K562 (cell line): ENCODE results near the gene SREBF1. TPM values are rescaled to one million over a fixed set of nuclear protein-coding genes. Genes with fewer than 3 reads are reported as not detected.
A peak's percentile ranks its signal among the peaks of the same experiment; 100 is the strongest.

Source experiments
- ATAC-seq: fragments of 200-7000 bp; cut with Tn5 transposase; 3 replicates; pipeline ENCODE4 v1.9.1; 2020; ENCODE audit warnings: moderate library complexity
- BruUV-seq: library from RNA; stranded (reverse); fragments of 400-500 nt; replicated peaks from 2 replicates; lab custom pipeline; 2021; lab: Mats Ljungman, UMichigan
- CTCF ChIA-PET: fragments of 300-600 bp; formaldehyde crosslinking; extraction: SDS; loops from one replicate; lab custom pipeline; 2021; ENCODE audit warnings: low intra/inter-chr PET ratio; lab: Yijun Ruan, JAX
- POLR2A ChIA-PET: fragments of 300-600, 350-650 bp; sonication (Branson Sonifier 250); formaldehyde crosslinking; extraction: SDS; loops from one replicate; lab custom pipeline; 2021; ENCODE audit warnings: antibody characterized with exemption, inconsistent platforms; lab: Yijun Ruan, JAX
- DNase-seq, 4 experiments: peaks; one replicate each; pipeline versions ENCODE4 v3.0.0 to v3.0.0-alpha.2; 2011 to 2018; ENCODE audit warnings: low spot score in 3 of 4, mixed read lengths in 3 of 4; ENCODE audit errors: extremely low read depth in 1 of 4
- FAIRE-seq: peaks from 2 replicates; lab custom pipeline; 2011; peaks lifted over from hg19 to GRCh38; lab: Jason Lieb, UNC
- H2AFZ ChIP-seq: 2 replicates; pipeline ENCODE4 v1.6.0; 2011; ENCODE audit warnings: low read depth, low read length, control low read depth, inconsistent platforms
- H3K27ac ChIP-seq: fragments of 200-600 bp; 3 replicates; pipeline ENCODE4 v1.8.0; 2011; ENCODE audit warnings: low read depth, mild to moderate bottlenecking, control low read depth, inconsistent platforms, low read length, moderate library complexity, mixed read lengths; ENCODE audit errors: extremely low read depth
- H3K27me3 ChIP-seq, 2 experiments: fragments of 300-600 bp in 1 of 2; 2 replicates in 1 of 2; 3 replicates in 1 of 2; pipeline versions ENCODE4 v1.6.0 to v1.8.0; 2011; ENCODE audit warnings: inconsistent platforms in 2 of 2, low read length in 2 of 2, mild to moderate bottlenecking in 1 of 2, mixed read lengths in 1 of 2, moderate library complexity in 1 of 2; ENCODE audit not compliant: control insufficient read depth in 2 of 2, insufficient read depth in 2 of 2
- H3K36me3 ChIP-seq: fragments of 300-600 bp; 3 replicates; pipeline ENCODE4 v1.8.0; 2011; ENCODE audit warnings: mild to moderate bottlenecking, low read length, inconsistent platforms; ENCODE audit not compliant: control insufficient read depth, insufficient read depth
- H3K4me1 ChIP-seq, 2 experiments: fragments of 200-600 bp in 1 of 2; replicated peaks in 1 of 2; 2 replicates in 1 of 2; 3 replicates in 1 of 2; pipeline versions ENCODE4 v1.5.1 to v1.8.0; 2011; ENCODE audit warnings: inconsistent platforms in 2 of 2, low read length in 2 of 2, mild to moderate bottlenecking in 1 of 2, mixed read lengths in 1 of 2, moderate library complexity in 1 of 2; ENCODE audit not compliant: control insufficient read depth in 2 of 2, insufficient read depth in 2 of 2
- H3K4me2 ChIP-seq: 2 replicates; pipeline ENCODE4 v1.6.1; 2011; ENCODE audit warnings: low read length, control low read depth, inconsistent platforms, mixed read lengths; ENCODE audit not compliant: insufficient read depth
- H3K4me3 ChIP-seq: fragments of 200-600 bp; sonication (generic), shearing (Covaris generic); 2 replicates; pipeline ENCODE4 v1.5.1; 2016; ENCODE audit warnings: control low read depth, inconsistent platforms
- H3K79me2 ChIP-seq: fragments of 200-600 bp; 3 replicates; pipeline ENCODE4 v1.8.0; 2011; ENCODE audit warnings: low read length, inconsistent platforms; ENCODE audit not compliant: control insufficient read depth, insufficient read depth
- H3K9ac ChIP-seq, 2 experiments: 2 replicates each; pipeline versions ENCODE4 v1.6.0 to v1.6.1; 2011; ENCODE audit warnings: low read depth in 2 of 2, low read length in 2 of 2, control low read depth in 1 of 2, inconsistent platforms in 1 of 2, mild to moderate bottlenecking in 1 of 2, mixed read lengths in 1 of 2; ENCODE audit not compliant: insufficient read depth in 1 of 2
- H3K9me1 ChIP-seq: one replicate; pipeline ENCODE4 v1.6.0; 2011; ENCODE audit warnings: inconsistent platforms, mild to moderate bottlenecking, low read length, moderate library complexity; ENCODE audit not compliant: control insufficient read depth, insufficient read depth
- H3K9me3 ChIP-seq: replicated peaks from 2 replicates; pipeline ENCODE4 v1.5.1; 2011; ENCODE audit warnings: low read depth, low read length, inconsistent platforms; ENCODE audit not compliant: control insufficient read depth, insufficient read depth
- H4K20me1 ChIP-seq: replicated peaks from 2 replicates; pipeline ENCODE4 v1.6.1; 2011; ENCODE audit warnings: low read length, inconsistent platforms, mixed read lengths; ENCODE audit not compliant: control insufficient read depth, insufficient read depth
- NFRKB ChIP-seq: fragments of 450-650 bp; IDR thresholded peaks from 2 replicates; pipeline ENCODE4 v1.6.1; 2016; ENCODE audit warnings: low read depth
- ZNF551 ChIP-seq: fragments of 250-450 bp; sonication (Bioruptor Pico); IDR thresholded peaks from 2 replicates; pipeline ENCODE4 v1.5.0; 2021; ENCODE audit warnings: mild to moderate bottlenecking, moderate library complexity
- WGBS: fragments of 100-300 bp; shearing (Covaris generic); methylation state at CpG from one replicate; pipeline ENCODE4 v1.1.6; 2016; ENCODE audit warnings: low coverage, mixed read lengths; ENCODE audit not compliant: insufficient coverage; ENCODE audit errors: missing lambda C conversion rate; 5-methylcytosine and 5-hydroxymethylcytosine counted together
- in situ Hi-C: fragments of 300-500 bp; cut with MboI; formaldehyde crosslinking; loops from 4 replicates; pipeline ENCODE4 v1.15.0; 2018; ENCODE audit warnings: inconsistent platforms, mixed read lengths
- intact Hi-C: fragments of 100-400 bp; cut with micrococcal nuclease; formaldehyde crosslinking; loops from 2 replicates; pipeline ENCODE4 v1.14.2; 2022
- polyA plus RNA-seq, 8 experiments: library from polyadenylated mRNA; depleted of rRNA in 4 of 8; stranded (reverse) in 5 of 8; unstranded in 3 of 8; fragments of >200 nt; fragmentation: Nextera tagmentation in 2 of 8; fragmentation: Illumina TruSeq in 1 of 8; extraction: Ambion mirVana in 2 of 8; extraction: Trizol in 1 of 8; gene quantifications; 2 replicates each; pipeline versions ENCODE4 v1.2.1 to v1.2.3, GENCODE V29; 2011 to 2014; ENCODE audit warnings: inconsistent platforms in 1 of 8, missing spikeins in 1 of 8
- total RNA-seq, 7 experiments: library from RNA; depleted of rRNA in 6 of 7; stranded (reverse); fragments of >200 nt in 6 of 7; fragmentation: Illumina TruSeq in 2 of 7; extraction: Trizol in 2 of 7; gene quantifications; 2 replicates each; pipeline versions ENCODE4 v1.2.1 to v1.2.3, GENCODE V29; 2011 to 2021; ENCODE audit warnings: low replicate concordance in 1 of 7
- TF ChIP-seq, protein P1 (sequence below): fragments of 450-650 bp; IDR thresholded peaks from 2 replicates; pipeline ENCODE4 v1.6.1; 2016; ENCODE audit warnings: mild to moderate bottlenecking
- TF ChIP-seq, protein P2 (sequence below): fragments of 450-650 bp; IDR thresholded peaks from 2 replicates; pipeline ENCODE4 v1.6.1; 2017; ENCODE audit warnings: antibody characterized with exemption

SREBF1 gene
- total and polyA plus RNA-seq, 9 of the 15 experiments (the other 6 are each of a cell fraction or from before 2014, with no cell fraction given), result 1.6 to 169 (median 69.4) TPM

DNA sequence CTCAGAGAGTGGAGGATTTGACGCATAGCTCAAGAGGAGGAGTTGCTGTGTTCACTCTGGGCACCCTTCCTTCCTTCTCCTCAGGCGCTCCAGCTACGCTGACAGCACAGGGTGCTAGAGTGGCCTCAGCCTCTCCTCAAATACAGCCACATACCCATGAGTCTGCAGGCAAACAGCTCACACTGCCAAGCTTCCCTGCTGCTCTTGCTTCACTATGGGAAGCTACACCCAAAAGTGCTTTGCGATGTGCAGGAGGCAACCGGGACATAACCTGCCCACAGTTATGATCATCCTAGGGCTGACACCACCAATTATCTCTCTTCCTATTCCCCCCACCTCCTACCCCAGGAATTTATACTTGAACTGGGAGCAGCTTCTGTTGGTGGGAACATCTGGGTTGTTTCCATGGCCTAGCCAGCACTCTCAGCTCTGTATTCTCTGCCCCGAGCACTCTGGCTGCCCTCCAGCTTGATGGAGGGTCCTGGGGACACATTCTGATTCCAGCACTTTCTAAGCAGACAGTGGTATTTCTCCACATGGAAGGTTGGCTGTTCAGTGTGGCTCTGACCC is 40.3 kb upstream of the SREBF1 start:
- intact Hi-C loops (no loop called here), in situ Hi-C loops (no loop called here)
- H3K9ac ChIP-seq, result peak overlapping the region in 1 of 2 experiments; percentile 55; a peak in 1 of 4 replicates

More for the DNA sequence above, 40.3 kb upstream of the SREBF1 start:
- Histone ChIP-seq H3K27me3 (no peaks in the 10 kb centered on the region), H3K9me3 (no peaks in the 10 kb centered on the region)
- no peak for TF ChIP-seq NFRKB
- TF ChIP-seq, protein P1, sequence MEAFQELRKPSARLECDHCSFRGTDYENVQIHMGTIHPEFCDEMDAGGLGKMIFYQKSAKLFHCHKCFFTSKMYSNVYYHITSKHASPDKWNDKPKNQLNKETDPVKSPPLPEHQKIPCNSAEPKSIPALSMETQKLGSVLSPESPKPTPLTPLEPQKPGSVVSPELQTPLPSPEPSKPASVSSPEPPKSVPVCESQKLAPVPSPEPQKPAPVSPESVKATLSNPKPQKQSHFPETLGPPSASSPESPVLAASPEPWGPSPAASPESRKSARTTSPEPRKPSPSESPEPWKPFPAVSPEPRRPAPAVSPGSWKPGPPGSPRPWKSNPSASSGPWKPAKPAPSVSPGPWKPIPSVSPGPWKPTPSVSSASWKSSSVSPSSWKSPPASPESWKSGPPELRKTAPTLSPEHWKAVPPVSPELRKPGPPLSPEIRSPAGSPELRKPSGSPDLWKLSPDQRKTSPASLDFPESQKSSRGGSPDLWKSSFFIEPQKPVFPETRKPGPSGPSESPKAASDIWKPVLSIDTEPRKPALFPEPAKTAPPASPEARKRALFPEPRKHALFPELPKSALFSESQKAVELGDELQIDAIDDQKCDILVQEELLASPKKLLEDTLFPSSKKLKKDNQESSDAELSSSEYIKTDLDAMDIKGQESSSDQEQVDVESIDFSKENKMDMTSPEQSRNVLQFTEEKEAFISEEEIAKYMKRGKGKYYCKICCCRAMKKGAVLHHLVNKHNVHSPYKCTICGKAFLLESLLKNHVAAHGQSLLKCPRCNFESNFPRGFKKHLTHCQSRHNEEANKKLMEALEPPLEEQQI, result no peak
- TF ChIP-seq, protein P2, sequence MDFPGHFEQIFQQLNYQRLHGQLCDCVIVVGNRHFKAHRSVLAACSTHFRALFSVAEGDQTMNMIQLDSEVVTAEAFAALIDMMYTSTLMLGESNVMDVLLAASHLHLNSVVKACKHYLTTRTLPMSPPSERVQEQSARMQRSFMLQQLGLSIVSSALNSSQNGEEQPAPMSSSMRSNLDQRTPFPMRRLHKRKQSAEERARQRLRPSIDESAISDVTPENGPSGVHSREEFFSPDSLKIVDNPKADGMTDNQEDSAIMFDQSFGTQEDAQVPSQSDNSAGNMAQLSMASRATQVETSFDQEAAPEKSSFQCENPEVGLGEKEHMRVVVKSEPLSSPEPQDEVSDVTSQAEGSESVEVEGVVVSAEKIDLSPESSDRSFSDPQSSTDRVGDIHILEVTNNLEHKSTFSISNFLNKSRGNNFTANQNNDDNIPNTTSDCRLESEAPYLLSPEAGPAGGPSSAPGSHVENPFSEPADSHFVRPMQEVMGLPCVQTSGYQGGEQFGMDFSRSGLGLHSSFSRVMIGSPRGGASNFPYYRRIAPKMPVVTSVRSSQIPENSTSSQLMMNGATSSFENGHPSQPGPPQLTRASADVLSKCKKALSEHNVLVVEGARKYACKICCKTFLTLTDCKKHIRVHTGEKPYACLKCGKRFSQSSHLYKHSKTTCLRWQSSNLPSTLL, result no peak
- no peak for TF ChIP-seq ZNF551 (CRISPR knock-in tag)
- TF ChIP-seq, all 486 proteins: peak for 0
- H3K27ac ChIP-seq, result no peak overlapping the region
- POLR2A ChIA-PET, result interaction anchor here (0.6 to 1.1 kb wide), 2 partner anchors 35 to 38 kb away, joined by 3 read pairs; no protein-coding TSS in a partner anchor
- H3K36me3 ChIP-seq, result no peaks in the 10 kb centered on the region
- H2AFZ ChIP-seq, result no peak overlapping the region
- CTCF ChIA-PET, result no interaction called here
- ATAC-seq, result no peak
- H4K20me1 ChIP-seq, result no peaks in the 10 kb centered on the region; the same call in 1 of the 2 replicates
- no peak overlapping the region for H3K4me3 ChIP-seq
- DNase-seq, result no peak
- no peak for FAIRE-seq
- H3K79me2 ChIP-seq, result no peaks in the 10 kb centered on the region
- no peak overlapping the region for H3K4me2 ChIP-seq
- BruUV-seq, result no TSS peak
- 61% methylated on average over 3 of the region's 6 CpGs for WGBS
- no peaks in the 10 kb centered on the region for H3K4me1 ChIP-seq
- no peaks in the 10 kb centered on the region for H3K9me1 ChIP-seq
